BE2C (cell line): ENCODE results near the gene RHBDD2.
"Not testable (repeated sequence)": the region's sequence is repeated elsewhere in the genome, so short reads cannot be mapped to it uniquely, and the experiment has no call there.

Experiments used
- DNase-seq: peaks from one replicate; pipeline ENCODE4 v3.0.0-alpha.2; 2020
- H3K27me3 ChIP-seq: fragments of 250-450 bp; sonication (Bioruptor Pico); 2 replicates; pipeline ENCODE4 v1.5.1; 2020; ENCODE audit warnings: mild to moderate bottlenecking
- H3K36me3 ChIP-seq: fragments of 250-450 bp; sonication (Bioruptor Pico); 2 replicates; pipeline ENCODE4 v1.5.1; 2020; ENCODE audit warnings: mild to moderate bottlenecking
- H3K4me1 ChIP-seq: fragments of 250-450 bp; sonication (Bioruptor Pico); 2 replicates; pipeline ENCODE4 v1.5.1; 2020
- H3K4me3 ChIP-seq: 2 replicates; pipeline ENCODE4 v1.5.1; 2011; ENCODE audit warnings: low read depth, low read length
- H3K9me3 ChIP-seq: fragments of 250-450 bp; sonication (Bioruptor Pico); 2 replicates; pipeline ENCODE4 v1.5.1; 2020
- CTCF ChIP-seq: IDR thresholded peaks from 2 replicates; pipeline ENCODE4 v1.5.1; 2012; ENCODE audit warnings: mild to moderate bottlenecking, low read depth, low read length

The RHBDD2 gene

GRCh38 chr7:75880242-75880641 lies 1.4 kb downstream of the RHBDD2 start:
- H3K36me3 ChIP-seq, result peaks cover 20% of the 10 kb centered on the region
- peak overlapping the region; percentile 81; the same call in 1 of the 2 replicates for H3K4me3 ChIP-seq

GRCh38 chr7:75881436-75882095 lies 2.7 kb downstream of the RHBDD2 start:
- H3K27me3 ChIP-seq, result no peaks in the 10 kb centered on the region; the same call in 1 of the 2 replicates
- no peaks in the 10 kb centered on the region; the same call in 1 of the 2 replicates for H3K9me3 ChIP-seq
- TF ChIP-seq CTCF, result no peak
- no peak for DNase-seq
- H3K4me1 ChIP-seq, result peaks cover 6% of the 10 kb centered on the region
- no peak overlapping the region for H3K4me3 ChIP-seq
- peaks cover 26% of the 10 kb centered on the region for H3K36me3 ChIP-seq

More at GRCh38 chr7:75880242-75880641, 1.4 kb downstream of the RHBDD2 start:
- H3K27me3 ChIP-seq, result no peaks in the 10 kb centered on the region; the same call in 1 of the 2 replicates
- no peak for DNase-seq
- peaks cover 6% of the 10 kb centered on the region for H3K4me1 ChIP-seq
- no peaks in the 10 kb centered on the region; the same call in 1 of the 2 replicates for H3K9me3 ChIP-seq
- no peak for TF ChIP-seq CTCF

GRCh38 chr7:75883265-75883824 lies 4.5 kb downstream of the RHBDD2 start:
- H3K4me3 ChIP-seq, DNase-seq, H3K27me3 ChIP-seq, H3K9me3 ChIP-seq, H3K4me1 ChIP-seq: not testable (repeated sequence)
- H3K36me3 ChIP-seq, result peaks cover 30% of the 10 kb centered on the region

- Histone ChIP-seq H3K9me3 (no peaks in the 10 kb centered on the region), H3K4me1 (no peaks in the 10 kb centered on the region; the same call in 1 of the 2 replicates), H3K36me3 (peaks cover 28% of the 10 kb centered on the region), H3K27me3 (no peaks in the 10 kb centered on the region), H3K4me3 (no peak overlapping the region)
- no peak for TF ChIP-seq CTCF
- no peak for DNase-seq
These were observed 5.6 kb downstream of the RHBDD2 start for GRCh38 chr7:75884476-75884875.

- peaks cover 28% of the 10 kb centered on the region for H3K36me3 ChIP-seq
- H3K4me3 ChIP-seq, result no peak overlapping the region
- H3K27me3 ChIP-seq, result no peaks in the 10 kb centered on the region
- DNase-seq, result no peak
- no peaks in the 10 kb centered on the region; the same call in 1 of the 2 replicates for H3K4me1 ChIP-seq
- H3K9me3 ChIP-seq, result no peaks in the 10 kb centered on the region
- no peak for TF ChIP-seq CTCF
These were observed 6.2 kb downstream of the RHBDD2 start for GRCh38 chr7:75885036-75885435.

GRCh38 chr7:75887669-75888369 lies 9.0 kb downstream of the RHBDD2 start:
- Histone ChIP-seq H3K9me3 (no peaks in the 10 kb centered on the region), H3K4me1 (no peaks in the 10 kb centered on the region), H3K36me3 (peaks cover 21% of the 10 kb centered on the region), H3K27me3 (no peaks in the 10 kb centered on the region), H3K4me3 (no peak overlapping the region)
- TF ChIP-seq CTCF, result no peak
- no peak for DNase-seq
